CD4-positive, alpha-beta memory T cell (primary cell): ENCODE measurements around the gene PRELID3B. TPM values are rescaled to one million over a fixed set of nuclear protein-coding genes. Genes with fewer than 3 reads are reported as not detected.

Source experiments
- CTCF ChIA-PET: fragments of 350-600 bp; sonication (Branson Sonifier 250); formaldehyde crosslinking; loops from one replicate; lab custom pipeline; 2021; ENCODE audit warnings: inconsistent platforms; ENCODE audit not compliant: partially characterized antibody; lab: Charles Lee
- POLR2A ChIA-PET: fragments of 350-600 bp; sonication (Branson Sonifier 250); formaldehyde crosslinking; loops from one replicate; lab custom pipeline; 2021; ENCODE audit not compliant: partially characterized antibody; lab: Charles Lee
- DNase-seq, 5 donors: peaks; one replicate each; pipeline versions ENCODE4 v3.0.0 to v3.0.0-alpha.2; 2020 to 2022; ENCODE audit warnings: mixed read lengths in 1 of 5
- H3K27ac ChIP-seq: one replicate; pipeline ENCODE4 v1.7.0; 2013; ENCODE audit warnings: low read depth, low read length
- H3K27me3 ChIP-seq: 2 replicates; pipeline ENCODE4 v1.7.0; 2013; ENCODE audit warnings: mild to moderate bottlenecking, low read length, moderate library complexity; ENCODE audit not compliant: insufficient read depth
- H3K36me3 ChIP-seq: 2 replicates; pipeline ENCODE4 v1.7.0; 2013; ENCODE audit warnings: mild to moderate bottlenecking, low read length, moderate library complexity; ENCODE audit not compliant: insufficient read depth
- H3K4me1 ChIP-seq: 2 replicates; pipeline ENCODE4 v1.7.0; 2013; ENCODE audit warnings: mild to moderate bottlenecking, low read length, moderate library complexity; ENCODE audit not compliant: insufficient read depth
- H3K4me3 ChIP-seq, 2 donors: one replicate each; pipeline ENCODE4 v1.7.0; 2013; ENCODE audit warnings: low read length in 2 of 2, mild to moderate bottlenecking in 1 of 2
- H3K9me3 ChIP-seq, 2 donors: one replicate each; pipeline ENCODE4 v1.7.0; 2013; ENCODE audit warnings: low read length in 2 of 2, control low read depth in 1 of 2; ENCODE audit not compliant: control insufficient read depth in 1 of 2
- H3K27ac Mint-ChIP-seq, 7 donors: one replicate each; pipeline ENCODE4 v1.8.0; 2020 to 2021; ENCODE audit warnings: mixed read lengths in 7 of 7, mild to moderate bottlenecking in 6 of 7, inconsistent platforms in 3 of 7, moderate library complexity in 3 of 7
- H3K27me3 Mint-ChIP-seq, 2 donors: one replicate each; pipeline ENCODE4 v1.8.0; 2020 to 2021; ENCODE audit warnings: mixed read lengths in 2 of 2
- H3K36me3 Mint-ChIP-seq, 2 donors: one replicate each; pipeline ENCODE4 v1.8.0; 2020 to 2021; ENCODE audit warnings: mixed read lengths in 2 of 2, inconsistent platforms in 1 of 2, mild to moderate bottlenecking in 1 of 2
- H3K4me1 Mint-ChIP-seq, 4 donors: one replicate each; pipeline ENCODE4 v1.8.0; 2020 to 2021; ENCODE audit warnings: mixed read lengths in 4 of 4, mild to moderate bottlenecking in 1 of 4
- H3K4me3 Mint-ChIP-seq, 8 donors: one replicate each; pipeline ENCODE4 v1.8.0; 2020 to 2021; ENCODE audit warnings: mixed read lengths in 8 of 8, mild to moderate bottlenecking in 7 of 8, moderate library complexity in 6 of 8, inconsistent platforms in 3 of 8
- H3K9me3 Mint-ChIP-seq, 8 donors: one replicate each; pipeline ENCODE4 v1.8.0; 2020 to 2021; ENCODE audit warnings: mixed read lengths in 8 of 8, mild to moderate bottlenecking in 5 of 8, inconsistent platforms in 3 of 8, moderate library complexity in 1 of 8
- intact Hi-C: fragments of 100-400 bp; cut with micrococcal nuclease; formaldehyde crosslinking; loops from one replicate; pipeline ENCODE4 v1.15.1; 2023
- polyA plus RNA-seq, 2 donors: library from polyadenylated mRNA; unstranded; fragments of 300-500 nt; fragmentation: Illumina TruSeq; gene quantifications; one replicate each; pipeline ENCODE4 v1.2.3, GENCODE V29; 2021
- total RNA-seq, 2 experiments: library from RNA; stranded (reverse); gene quantifications; one replicate each; pipeline ENCODE4 v1.2.3, GENCODE V29; 2021

Gene PRELID3B
- total and polyA plus RNA-seq, 4 experiments from 2014 or later: 35.7 to 54.7 (median 50.2) TPM

DNA sequence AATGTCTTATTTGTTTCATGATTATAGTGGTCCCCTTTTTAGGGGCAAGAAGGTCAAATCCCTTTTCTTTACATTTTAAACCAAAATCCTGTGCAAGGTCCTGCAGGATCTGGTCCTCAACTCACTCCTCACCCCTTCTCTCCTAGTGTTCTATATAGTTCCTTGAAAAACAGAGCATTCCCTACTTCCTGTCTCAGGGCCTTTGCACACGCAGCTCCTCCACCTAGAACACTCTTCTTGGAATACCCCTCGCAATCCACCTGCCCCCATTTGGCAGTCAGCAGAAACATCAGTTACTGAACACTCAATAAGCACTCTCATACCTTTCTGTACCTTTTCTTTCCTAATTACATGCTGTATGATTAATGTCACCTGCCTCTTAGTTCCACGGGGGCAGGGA is 7.2 kb downstream of the PRELID3B start:
- no peak overlapping the region for H3K27ac ChIP-seq
- H3K9me3 ChIP-seq: no peaks in the 10 kb centered on the region
- peaks cover 33 to 55% (median 40%) of the 10 kb centered on the region in 4 donors for H3K4me1 Mint-ChIP-seq
- H3K36me3 Mint-ChIP-seq: peaks cover 26 to 64% of the 10 kb centered on the region in 2 donors
- H3K27me3 Mint-ChIP-seq: no peaks in the 10 kb centered on the region
- no peaks in the 10 kb centered on the region for H3K27me3 ChIP-seq
- H3K36me3 ChIP-seq: peaks cover 35% of the 10 kb centered on the region
- peak overlapping the region in 6 of 7 donors; percentile 17 to 82 (median 54) for H3K27ac Mint-ChIP-seq
- intact Hi-C loops: loop anchor here (10.0 kb wide), 1 partner anchor 1641 kb away; the partner anchor contains the start of gene RBM38
- ChIA-PET CTCF (no interaction called here), POLR2A (no interaction called here)
- H3K4me1 ChIP-seq: peaks cover 48% of the 10 kb centered on the region
- H3K4me3 ChIP-seq: no peak overlapping the region
- no peak for DNase-seq
- peak overlapping the region in 1 of 8 donors; percentile 4 for H3K4me3 Mint-ChIP-seq
- H3K9me3 Mint-ChIP-seq: peaks cover 0 to 2% (median 0%) of the 10 kb centered on the region in 8 donors

DNA sequence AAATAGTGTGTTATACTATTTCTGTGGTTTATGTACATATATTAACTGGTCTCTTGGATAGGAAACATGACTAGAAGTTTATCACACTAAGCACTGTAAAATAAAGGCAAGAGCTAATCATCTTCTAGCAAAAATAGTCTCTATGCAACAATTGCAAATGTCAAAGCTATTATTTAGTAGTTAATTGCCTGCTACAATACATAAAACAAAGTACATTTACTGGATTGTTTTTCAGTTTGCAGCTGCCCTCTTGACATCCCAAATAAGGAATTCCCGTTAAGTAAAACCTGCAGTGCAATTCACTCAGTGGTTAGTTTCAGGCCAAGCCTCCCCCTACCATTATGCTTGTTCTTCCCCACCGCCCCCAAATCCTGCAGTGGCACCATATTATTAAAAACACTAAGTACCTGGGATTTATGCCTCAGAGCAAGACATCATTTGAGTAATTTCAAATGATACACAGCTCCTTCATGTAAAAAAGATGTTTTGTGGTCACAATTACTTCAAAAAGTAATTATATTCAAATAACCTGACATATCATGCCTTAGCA is 8.9 kb downstream of the PRELID3B start:
- no peak overlapping the region for H3K4me3 ChIP-seq
- H3K27me3 ChIP-seq: no peaks in the 10 kb centered on the region
- peak overlapping the region in 4 of 8 donors; percentile 15 to 61 (median 46) for H3K4me3 Mint-ChIP-seq
- CTCF ChIA-PET: interaction anchor here (0.6 to 1.5 kb wide), 3 partner anchors 9 to 399 kb away, joined by 3 to 4 read pairs (median 3); partner anchors contain the start of gene PRELID3B
- H3K27ac ChIP-seq: no peak overlapping the region
- H3K4me1 ChIP-seq: peaks cover 48% of the 10 kb centered on the region
- POLR2A ChIA-PET: interaction anchor here (1.8 to 3.8 kb wide), 6 partner anchors 8 to 382 kb away, joined by 7 to 104 read pairs (median 31); partner anchors contain the start of genes NELFCD, PRELID3B and STX16
- H3K9me3 Mint-ChIP-seq: peaks cover 0 to 2% (median 0%) of the 10 kb centered on the region in 8 donors
- peak overlapping the region in 4 of 7 donors; percentile 46 to 96 (median 66) for H3K27ac Mint-ChIP-seq
- intact Hi-C loops: loop anchor here (5.0 to 10.0 kb wide), 3 partner anchors 129 to 1639 kb away; partner anchors contain the start of genes RAB22A, RBM38 and ZNF831
- no peaks in the 10 kb centered on the region for H3K27me3 Mint-ChIP-seq
- peaks cover 51% of the 10 kb centered on the region for H3K36me3 ChIP-seq
- peaks cover 31 to 54% (median 43%) of the 10 kb centered on the region in 4 donors for H3K4me1 Mint-ChIP-seq
- peaks cover 41 to 73% of the 10 kb centered on the region in 2 donors for H3K36me3 Mint-ChIP-seq
- no peak for DNase-seq
- no peaks in the 10 kb centered on the region for H3K9me3 ChIP-seq

DNA sequence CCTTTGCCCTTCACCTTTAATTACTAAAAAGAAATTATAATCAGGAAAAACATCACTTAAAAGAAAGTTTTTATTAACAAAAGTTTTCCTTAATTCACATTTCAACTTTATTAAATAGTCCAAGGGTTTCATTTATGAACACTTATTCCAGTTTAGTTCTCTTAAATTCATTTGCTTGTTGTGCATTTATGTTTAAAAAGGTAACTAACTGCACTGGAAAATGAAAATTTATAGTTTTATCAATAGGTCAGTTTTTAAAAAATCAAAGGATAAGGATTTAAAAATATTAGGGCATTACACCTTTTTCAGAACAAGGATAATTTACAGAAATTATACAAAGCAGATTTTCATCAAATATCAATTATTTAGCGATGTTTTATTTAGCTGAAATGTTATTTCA is 9.5 kb downstream of the PRELID3B start:
- DNase-seq: no peak
- no peaks in the 10 kb centered on the region for H3K27me3 Mint-ChIP-seq
- peaks cover 34 to 57% (median 46%) of the 10 kb centered on the region in 4 donors for H3K4me1 Mint-ChIP-seq
- intact Hi-C loops: loop anchor here (5.0 to 10.0 kb wide), 3 partner anchors 129 to 1638 kb away; partner anchors contain the start of genes RAB22A, RBM38 and ZNF831
- Histone ChIP-seq H3K9me3 (no peaks in the 10 kb centered on the region), H3K36me3 (peaks cover 54% of the 10 kb centered on the region), H3K4me1 (peaks cover 49% of the 10 kb centered on the region), H3K27ac (peak overlapping the region; percentile 82), H3K4me3 (peak overlapping the region in 1 of 2 donors; percentile 82), H3K27me3 (no peaks in the 10 kb centered on the region)
- peak overlapping the region; percentile 93 to 98 (median 96) for H3K27ac Mint-ChIP-seq
- CTCF ChIA-PET: interaction anchor here (0.6 to 1.6 kb wide), 3 partner anchors 41 to 400 kb away, joined by 3 read pairs; no protein-coding TSS in a partner anchor
- POLR2A ChIA-PET: interaction anchor here (1.1 to 3.8 kb wide), 15 partner anchors 9 to 1641 kb away, joined by 3 to 104 read pairs (median 8); partner anchors contain the start of genes NELFCD, PRELID3B, STX16 and VAPB
- peaks cover 46 to 76% of the 10 kb centered on the region in 2 donors for H3K36me3 Mint-ChIP-seq
- peaks cover 0 to 2% (median 0%) of the 10 kb centered on the region in 8 donors for H3K9me3 Mint-ChIP-seq
- peak overlapping the region; percentile 89 to 95 (median 92) for H3K4me3 Mint-ChIP-seq

DNA sequence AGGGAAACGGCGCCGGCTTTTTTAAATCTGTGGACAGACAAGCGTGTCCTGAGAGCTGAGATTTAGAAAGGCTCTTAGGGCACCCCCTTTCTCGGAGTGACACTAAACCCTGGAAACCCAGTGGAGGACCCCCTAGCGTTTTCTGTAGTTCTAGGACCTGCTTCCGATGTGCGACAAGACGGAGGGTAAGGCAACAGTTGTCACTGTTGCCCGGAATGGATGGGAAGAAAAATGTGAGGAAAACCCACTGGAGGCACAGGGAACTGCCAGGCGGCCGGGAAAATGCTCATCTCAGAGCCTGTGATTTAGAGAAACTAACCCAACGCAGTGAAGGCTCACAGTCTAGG is 9.9 kb downstream of the PRELID3B start:
- Histone ChIP-seq H3K4me1 (peaks cover 49% of the 10 kb centered on the region), H3K36me3 (peaks cover 50% of the 10 kb centered on the region)

DNA sequence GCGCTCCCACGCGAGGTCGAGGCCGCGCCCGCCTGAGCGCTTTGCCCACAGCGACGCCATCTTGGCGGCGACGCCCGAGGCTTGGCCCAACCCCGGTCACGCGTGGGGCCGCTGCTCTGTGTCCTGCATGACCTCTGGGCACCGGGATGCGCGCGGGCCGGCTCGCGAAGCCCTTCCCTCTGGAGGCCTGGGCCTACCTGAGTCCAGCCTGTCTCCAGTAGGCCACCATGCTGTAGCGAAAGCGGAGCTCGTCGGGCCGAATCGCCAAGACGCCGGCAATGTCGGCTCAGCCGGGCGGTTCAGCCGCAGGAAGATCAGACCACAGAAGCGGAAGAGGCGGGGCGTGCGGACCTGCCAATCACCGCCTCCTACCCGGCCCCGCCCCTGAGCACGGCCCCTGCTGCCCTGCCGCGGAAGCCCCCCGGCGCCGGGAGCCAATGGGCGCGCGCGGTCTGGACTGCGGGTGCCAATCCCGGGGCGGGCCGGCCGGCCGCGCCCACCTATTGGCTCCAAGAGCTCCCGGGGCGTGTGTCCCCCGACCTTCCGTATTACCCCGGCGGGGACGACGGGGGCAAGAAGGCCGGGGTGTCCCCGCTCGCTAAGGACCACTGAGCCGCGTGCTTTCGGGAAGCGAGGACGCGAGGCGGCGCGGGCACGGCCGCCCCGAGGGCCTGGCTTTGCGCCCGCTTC is 10.4 kb downstream of the PRELID3B start, which contains the start of gene ATP5F1E:
Gene ATP5F1E (minus strand): TSS at position 313 of the 690 bp plus-strand sequence. CDS start 84 bp downstream, at position 229.
- peaks cover 50% of the 10 kb centered on the region for H3K36me3 ChIP-seq

More for the DNA sequence above, 9.9 kb downstream of the PRELID3B start:
- H3K4me3 ChIP-seq: peak overlapping the region; percentile 18 to 82
- Mint-ChIP-seq H3K27ac (peak overlapping the region; percentile 93 to 98 (median 96)), H3K9me3 (peaks cover 0 to 2% (median 0%) of the 10 kb centered on the region in 8 donors), H3K4me3 (peak overlapping the region; percentile 89 to 95 (median 92)), H3K36me3 (peaks cover 46 to 76% of the 10 kb centered on the region in 2 donors), H3K4me1 (peaks cover 37 to 61% (median 48%) of the 10 kb centered on the region in 4 donors), H3K27me3 (no peaks in the 10 kb centered on the region)
- no peaks in the 10 kb centered on the region for H3K27me3 ChIP-seq
- H3K27ac ChIP-seq: peak overlapping the region; percentile 82
- intact Hi-C loops: loop anchor here (1.0 to 10.0 kb wide), 7 partner anchors 10 to 1638 kb away; partner anchors contain the start of genes NELFCD, PRELID3B, RAB22A and RBM38
- POLR2A ChIA-PET: interaction anchor here (0.7 to 3.8 kb wide), 42 partner anchors 9 to 1640 kb away, joined by 3 to 104 read pairs (median 4); partner anchors contain the start of genes NELFCD, PRELID3B, STX16 and VAPB
- CTCF ChIA-PET: interaction anchor here (0.7 to 2.0 kb wide), 9 partner anchors 8 to 148 kb away, joined by 3 to 6 read pairs (median 3); partner anchors contain the start of gene PRELID3B
- H3K9me3 ChIP-seq: no peaks in the 10 kb centered on the region
- no peak for DNase-seq

DNA sequence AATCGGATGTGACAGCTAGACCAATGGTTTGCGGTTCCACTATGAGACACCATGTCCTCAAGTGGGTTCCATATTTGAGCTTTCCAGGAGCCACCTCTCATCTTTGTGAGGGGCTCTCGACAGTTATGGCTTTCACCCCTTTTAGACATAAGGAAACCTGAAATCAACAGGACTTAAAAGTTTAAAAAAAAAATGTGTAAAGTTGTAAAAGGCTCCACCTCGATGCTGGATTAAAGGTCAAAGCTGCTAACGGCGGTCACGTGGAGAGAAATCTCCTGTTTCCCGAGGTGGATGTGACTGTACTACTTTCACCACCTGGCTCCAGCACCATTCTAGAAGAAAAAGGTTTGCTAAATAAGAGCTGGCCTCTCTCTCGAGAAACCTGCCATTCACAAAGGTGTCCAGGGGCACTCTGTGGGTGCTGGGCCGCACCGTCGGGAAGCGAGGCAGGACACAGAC is 11.0 kb downstream of the PRELID3B start:
- peak overlapping the region; percentile 82 for H3K27ac ChIP-seq
- peak in 4 of 5 donors; percentile 30 to 61 (median 37) for DNase-seq
- peaks cover 56% of the 10 kb centered on the region for H3K4me1 ChIP-seq
- peak overlapping the region; percentile 91 to 97 (median 94) for H3K4me3 Mint-ChIP-seq
- H3K27ac Mint-ChIP-seq: peak overlapping the region; percentile 93 to 96 (median 96)
- H3K4me3 ChIP-seq: peak overlapping the region; percentile 71 to 82
- POLR2A ChIA-PET: interaction anchor here (0.5 to 3.8 kb wide), 38 partner anchors 8 to 1633 kb away, joined by 3 to 104 read pairs (median 4); partner anchors contain the start of genes GNAS, NELFCD, PRELID3B and STX16
- intact Hi-C loops: loop anchor here (1.0 to 10.0 kb wide), 7 partner anchors 11 to 1637 kb away; partner anchors contain the start of genes NELFCD, PRELID3B, RAB22A and RBM38
- H3K36me3 ChIP-seq: peaks cover 50% of the 10 kb centered on the region
- peaks cover 0 to 2% (median 0%) of the 10 kb centered on the region in 8 donors for H3K9me3 Mint-ChIP-seq
- CTCF ChIA-PET: interaction anchor here (0.8 to 2.0 kb wide), 9 partner anchors 9 to 176 kb away, joined by 3 to 6 read pairs (median 3); no protein-coding TSS in a partner anchor
- no peaks in the 10 kb centered on the region for H3K27me3 Mint-ChIP-seq
- peaks cover 48 to 74% of the 10 kb centered on the region in 2 donors for H3K36me3 Mint-ChIP-seq
- peaks cover 43 to 63% (median 53%) of the 10 kb centered on the region in 4 donors for H3K4me1 Mint-ChIP-seq
- H3K27me3 ChIP-seq: no peaks in the 10 kb centered on the region
- H3K9me3 ChIP-seq: no peaks in the 10 kb centered on the region

More for the DNA sequence above, 10.4 kb downstream of the PRELID3B start, which contains the start of gene ATP5F1E:
- H3K27ac ChIP-seq: peak within 1 kb of the TSS; percentile 82
- Mint-ChIP-seq H3K27me3 (no peaks in the 10 kb centered on the region), H3K9me3 (peaks cover 0 to 2% (median 0%) of the 10 kb centered on the region in 8 donors), H3K36me3 (peaks cover 48 to 74% of the 10 kb centered on the region in 2 donors), H3K4me1 (peaks cover 42 to 63% (median 52%) of the 10 kb centered on the region in 4 donors), H3K27ac (peak within 1 kb of the TSS; percentile 94 to 98 (median 96)), H3K4me3 (peak within 1 kb of the TSS; percentile 91 to 97 (median 94))
- H3K4me3 ChIP-seq: peak within 1 kb of the TSS; percentile 71 to 82
- H3K27me3 ChIP-seq: no peaks in the 10 kb centered on the region
- intact Hi-C loops: loop anchor here (1.0 to 10.0 kb wide), 7 partner anchors 10 to 1637 kb away; partner anchors contain the start of genes NELFCD, PRELID3B, RAB22A and RBM38
- peaks cover 50% of the 10 kb centered on the region for H3K4me1 ChIP-seq
- peak; percentile 96 to 97 (median 96) for DNase-seq
- H3K9me3 ChIP-seq: no peaks in the 10 kb centered on the region
- CTCF ChIA-PET: interaction anchor here (0.7 to 2.0 kb wide), 11 partner anchors 9 to 175 kb away, joined by 3 to 6 read pairs (median 3); partner anchors contain the start of gene PRELID3B
- POLR2A ChIA-PET: interaction anchor here (0.5 to 3.8 kb wide), 48 partner anchors 9 to 1640 kb away, joined by 3 to 104 read pairs (median 4); partner anchors contain the start of genes GNAS, NELFCD, PRELID3B and STX16
